HG03442 (cell line): ENCODE data around the gene IGFLR1.

Source experiments
- ATAC-seq: cut with Tn5 transposase; IDR thresholded peaks from one replicate; pipeline ENCODE4 v1.9.1; 2021; ENCODE audit warnings: mild to moderate bottlenecking, moderate library complexity; ENCODE audit not compliant: unreplicated experiment

IGFLR1 gene, protein sequence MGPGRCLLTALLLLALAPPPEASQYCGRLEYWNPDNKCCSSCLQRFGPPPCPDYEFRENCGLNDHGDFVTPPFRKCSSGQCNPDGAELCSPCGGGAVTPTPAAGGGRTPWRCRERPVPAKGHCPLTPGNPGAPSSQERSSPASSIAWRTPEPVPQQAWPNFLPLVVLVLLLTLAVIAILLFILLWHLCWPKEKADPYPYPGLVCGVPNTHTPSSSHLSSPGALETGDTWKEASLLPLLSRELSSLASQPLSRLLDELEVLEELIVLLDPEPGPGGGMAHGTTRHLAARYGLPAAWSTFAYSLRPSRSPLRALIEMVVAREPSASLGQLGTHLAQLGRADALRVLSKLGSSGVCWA

DNA sequence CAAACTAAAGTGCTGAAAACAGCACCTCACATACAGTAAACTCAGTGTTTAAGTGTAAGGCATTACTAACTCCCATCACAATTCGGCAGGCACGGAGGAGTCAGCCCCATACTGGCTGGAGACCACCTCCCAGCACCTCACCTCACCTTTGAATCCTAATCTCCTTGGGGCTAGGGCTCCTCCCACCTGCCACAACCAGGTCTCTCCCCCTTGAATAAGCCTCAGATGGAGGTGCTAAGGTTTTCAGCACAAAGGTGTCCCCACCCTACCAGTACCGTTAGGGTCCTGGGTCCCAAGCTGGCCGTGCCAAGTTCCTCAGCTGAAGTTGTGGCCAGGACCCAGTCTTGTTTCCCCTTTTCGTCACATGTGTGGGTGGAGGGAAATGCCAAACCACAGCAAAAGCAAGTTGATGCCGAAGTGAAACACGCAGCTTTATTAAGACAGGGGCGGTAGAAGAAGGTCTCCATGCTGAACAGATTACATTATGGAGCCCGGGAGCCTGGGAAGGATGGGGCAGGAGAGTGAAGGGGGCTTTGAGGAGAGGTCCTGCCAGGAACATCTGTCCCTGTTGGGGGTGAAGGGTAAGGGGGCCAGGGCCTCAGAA lies at the start of gene IGFLR1:
Gene IGFLR1, minus strand, starts transcription at position 332 of the 604 bp plus-strand sequence. CDS start 1,272 bp downstream, outside the sequence.
- no peak for ATAC-seq

DNA sequence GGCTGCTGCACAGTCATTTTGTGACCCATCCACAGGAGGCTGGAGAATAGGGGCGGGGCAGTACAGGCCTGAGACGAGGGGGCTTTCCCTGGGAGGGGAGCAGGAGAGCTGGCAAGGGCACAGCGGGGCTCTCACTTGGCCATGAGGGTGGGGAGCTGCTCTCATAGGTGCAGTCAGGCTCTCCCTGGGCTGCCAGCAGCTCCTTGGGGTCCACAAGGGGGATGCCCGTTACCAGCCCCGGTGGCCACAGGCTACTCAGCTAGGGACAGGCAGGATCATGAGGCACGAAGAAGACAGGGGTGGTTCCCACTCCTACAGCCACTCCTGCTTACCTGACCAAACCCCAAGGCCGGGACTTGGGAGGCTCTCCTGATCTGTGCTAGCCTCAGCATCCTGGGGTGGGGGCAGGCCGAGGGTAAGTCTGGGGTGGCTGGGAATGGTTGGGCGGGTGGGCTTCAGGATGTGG lies 49.6 kb upstream of the IGFLR1 start:
- no peak for ATAC-seq

DNA sequence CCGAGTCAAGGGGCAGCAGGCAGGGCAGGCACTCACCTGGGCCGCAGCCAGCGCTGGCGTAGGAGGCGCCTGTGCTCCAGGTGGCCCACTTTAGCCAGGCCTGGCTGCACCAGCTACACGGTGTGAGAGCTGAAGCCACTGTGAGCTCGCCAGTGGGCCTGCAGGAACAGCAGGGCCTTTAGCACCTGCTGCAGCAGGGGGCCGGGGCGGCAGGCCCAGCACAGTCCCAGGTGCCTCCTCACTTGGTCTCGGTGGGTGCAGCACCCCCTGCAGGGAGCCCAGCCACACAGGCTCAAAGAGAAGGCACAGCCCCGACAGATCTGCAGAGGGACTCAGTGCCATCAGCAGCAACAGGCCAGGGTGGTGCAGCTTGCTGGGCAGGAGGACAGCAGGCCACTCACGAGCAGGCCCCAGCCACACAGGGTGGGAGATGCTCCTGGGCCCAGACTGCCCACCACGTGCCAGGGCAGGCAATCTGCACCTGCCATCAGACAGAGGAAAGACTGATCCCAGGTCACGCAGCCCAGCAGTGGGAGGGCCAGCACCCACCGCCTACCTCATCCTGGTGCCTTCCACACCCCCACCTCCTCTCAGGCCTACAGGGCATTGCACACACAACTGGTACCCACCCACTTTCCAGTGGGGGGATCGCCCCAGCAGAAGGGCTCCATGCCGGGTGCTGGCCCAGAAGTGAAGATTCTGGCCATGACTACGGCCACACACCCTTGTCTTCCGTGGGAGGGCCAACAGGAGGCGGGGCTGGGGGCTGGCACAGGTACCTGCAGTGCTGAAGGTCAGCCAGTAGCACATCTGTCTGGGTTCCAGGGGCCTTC lies 48.9 kb upstream of the IGFLR1 start:
- no peak for ATAC-seq

DNA sequence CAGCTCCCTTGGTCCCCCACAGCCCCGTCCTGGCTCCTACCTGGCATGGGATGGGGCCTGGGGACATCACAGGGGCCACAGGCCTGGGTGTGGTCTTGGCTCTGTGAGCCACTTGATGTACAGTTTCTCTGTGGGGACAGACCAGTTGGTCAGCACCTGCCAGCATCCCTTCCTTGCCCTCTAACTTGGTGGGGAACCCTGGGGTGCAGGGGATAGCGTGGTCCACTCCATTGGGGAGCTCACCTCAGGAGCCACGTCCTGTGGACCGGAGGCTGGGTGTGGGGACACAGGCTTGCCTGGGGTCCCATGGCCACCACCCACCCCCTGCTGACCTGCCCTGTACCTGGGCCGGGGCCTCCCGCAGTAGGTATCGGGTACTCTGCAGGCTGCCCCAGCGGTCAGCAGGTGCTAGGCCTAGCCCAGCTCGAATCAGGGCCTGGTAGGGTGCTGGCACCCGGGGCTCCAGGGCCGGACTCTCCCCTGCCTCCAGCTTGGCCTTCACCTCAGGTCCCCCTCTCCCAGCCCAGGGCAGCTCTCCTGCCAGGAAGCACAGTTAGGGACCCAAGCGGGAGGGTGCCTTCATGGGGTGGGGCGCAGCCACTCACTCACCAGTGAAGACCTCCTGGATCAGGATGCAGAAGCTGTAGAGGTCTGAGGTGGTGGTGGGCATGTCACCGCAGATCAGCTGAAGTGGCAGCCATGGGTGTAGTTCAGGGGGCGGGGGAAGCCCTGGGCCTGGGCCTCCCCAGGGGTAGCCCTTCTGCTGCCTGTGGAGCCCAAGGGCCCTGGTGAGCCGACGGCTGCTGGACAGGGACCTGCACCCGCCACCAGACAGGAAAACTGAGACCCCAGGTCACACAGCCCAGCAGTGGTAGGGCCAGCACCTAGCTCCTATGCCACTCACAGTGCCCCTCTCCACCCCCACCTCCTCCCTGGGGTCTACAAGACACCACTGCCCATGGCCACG lies 48.0 kb upstream of the IGFLR1 start:
- no peak for ATAC-seq

DNA sequence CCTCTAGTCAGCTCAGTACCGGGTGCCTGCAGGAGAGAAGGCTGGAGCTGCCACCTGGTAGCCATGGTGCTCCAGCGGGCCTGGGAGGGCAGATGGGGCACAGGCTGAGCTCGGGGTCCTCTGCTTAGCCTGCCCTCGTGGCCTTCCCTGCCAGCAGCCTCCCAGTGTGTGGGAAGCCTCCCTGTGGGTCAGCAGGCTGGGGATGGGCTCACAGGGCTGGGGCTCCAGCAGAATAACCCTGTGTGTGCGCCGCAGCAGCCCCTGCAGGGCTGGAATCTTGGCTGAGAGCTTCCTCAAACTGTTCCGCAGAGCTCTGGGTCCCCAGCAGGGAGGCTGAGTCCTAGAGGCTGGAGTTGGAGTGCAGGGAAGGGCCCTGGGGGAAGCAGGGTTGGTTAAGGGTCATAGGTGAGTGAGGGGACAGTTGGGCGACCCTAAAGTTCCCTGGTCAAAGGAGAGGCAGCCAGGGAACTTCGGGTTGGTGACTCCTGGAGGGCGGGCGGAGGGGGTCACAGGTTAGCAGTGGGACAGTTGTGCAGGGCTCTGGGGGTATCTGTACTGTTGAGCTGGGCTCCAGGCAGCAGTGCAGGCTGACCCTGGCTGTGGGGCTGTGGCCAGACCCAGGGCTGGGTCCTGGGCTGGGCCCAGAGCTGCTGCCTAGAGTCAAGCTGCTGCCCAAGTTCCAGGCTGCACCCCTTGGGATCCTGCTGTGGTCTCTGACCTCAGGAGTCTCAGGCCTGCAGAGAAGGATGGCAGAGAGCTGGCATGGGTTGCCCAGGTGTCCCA lies 47.1 kb upstream of the IGFLR1 start:
- ATAC-seq: no peak

DNA sequence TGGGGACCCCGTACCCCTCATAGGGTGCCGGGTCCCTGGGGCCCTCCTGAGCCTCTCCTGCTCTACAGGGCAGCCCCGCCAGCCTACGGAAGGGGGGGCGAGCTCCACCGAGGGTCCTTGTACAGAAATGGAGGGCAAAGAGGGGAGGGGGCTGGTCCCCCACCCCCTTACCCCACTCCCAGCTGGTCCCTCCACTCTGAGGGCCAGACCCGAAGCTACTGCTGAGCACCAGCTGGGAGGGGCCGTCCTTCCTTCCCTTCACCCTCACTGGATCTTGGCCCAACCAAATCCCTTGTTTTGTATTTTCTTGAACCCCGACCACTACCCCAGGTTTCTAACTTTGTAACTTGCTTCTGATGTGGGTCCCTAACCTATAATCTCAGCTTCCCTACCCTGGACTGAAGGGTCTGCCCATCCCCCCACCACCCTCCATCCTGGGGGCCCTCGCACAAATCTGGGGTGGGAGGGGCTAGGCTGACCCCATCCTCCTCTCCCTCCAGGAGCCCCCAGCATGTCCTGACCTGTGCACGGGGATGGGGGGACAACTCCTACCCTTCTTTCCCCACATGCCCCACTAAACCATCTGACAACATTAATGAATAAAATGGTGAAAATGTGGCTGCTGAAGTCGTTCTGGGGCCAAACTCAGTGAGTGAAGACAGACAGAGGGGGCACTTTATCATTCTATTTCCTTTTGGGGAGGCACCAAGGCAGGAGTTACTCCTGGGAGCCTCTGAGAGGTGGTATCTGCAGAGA lies 46.1 kb upstream of the IGFLR1 start:
- ATAC-seq: no peak

DNA sequence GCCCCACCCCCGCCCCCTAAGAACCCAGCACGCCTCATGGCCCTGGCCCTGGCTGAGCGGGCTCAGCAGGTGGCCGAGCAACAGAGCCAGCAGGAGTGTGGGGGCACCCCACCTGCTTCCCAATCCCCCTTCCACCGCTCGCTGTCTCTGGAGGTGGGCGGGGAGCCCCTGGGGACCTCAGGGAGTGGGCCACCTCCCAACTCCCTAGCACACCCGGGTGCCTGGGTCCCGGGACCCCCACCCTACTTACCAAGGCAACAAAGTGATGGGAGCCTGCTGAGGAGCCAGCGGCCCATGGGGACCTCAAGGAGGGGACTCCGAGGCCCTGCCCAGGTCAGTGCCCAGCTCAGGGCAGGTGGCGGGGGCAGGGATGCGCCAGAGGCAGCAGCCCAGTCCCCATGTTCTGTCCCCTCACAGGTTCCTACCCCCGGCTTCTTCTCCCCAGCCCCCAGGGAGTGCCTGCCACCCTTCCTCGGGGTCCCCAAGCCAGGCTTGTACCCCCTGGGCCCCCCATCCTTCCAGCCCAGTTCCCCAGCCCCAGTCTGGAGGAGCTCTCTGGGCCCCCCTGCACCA lies 45.1 kb upstream of the IGFLR1 start:
- ATAC-seq: no peak

DNA sequence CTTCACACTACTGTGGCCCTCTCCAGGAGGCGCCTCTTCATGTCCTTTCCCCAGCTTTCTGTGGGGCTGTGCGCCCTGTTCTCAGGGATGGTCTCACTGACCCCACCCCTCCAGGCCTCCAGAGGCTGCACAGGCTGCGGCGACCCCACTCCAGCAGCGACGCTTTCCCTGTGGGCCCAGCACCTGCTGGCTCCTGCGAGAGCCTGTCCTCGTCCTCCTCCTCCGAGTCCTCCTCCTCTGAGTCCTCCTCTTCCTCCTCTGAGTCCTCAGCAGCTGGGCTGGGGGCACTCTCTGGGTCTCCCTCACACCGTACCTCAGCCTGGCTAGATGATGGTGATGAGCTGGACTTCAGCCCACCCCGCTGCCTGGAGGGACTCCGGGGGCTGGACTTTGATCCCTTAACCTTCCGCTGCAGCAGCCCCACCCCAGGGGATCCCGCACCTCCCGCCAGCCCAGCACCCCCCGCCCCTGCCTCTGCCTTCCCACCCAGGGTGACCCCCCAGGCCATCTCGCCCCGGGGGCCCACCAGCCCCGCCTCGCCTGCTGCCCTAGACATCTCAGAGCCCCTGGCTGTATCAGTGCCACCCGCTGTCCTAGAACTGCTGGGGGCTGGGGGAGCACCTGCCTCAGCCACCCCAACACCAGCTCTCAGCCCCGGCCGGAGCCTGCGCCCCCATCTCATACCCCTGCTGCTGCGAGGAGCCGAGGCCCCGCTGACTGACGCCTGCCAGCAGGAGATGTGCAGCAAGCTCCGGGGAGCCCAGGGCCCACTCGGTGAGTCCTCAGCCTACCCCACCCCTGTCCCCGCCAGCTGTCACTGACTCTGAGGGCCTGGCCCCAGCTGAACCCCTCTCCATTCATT lies 44.3 kb upstream of the IGFLR1 start:
- no peak for ATAC-seq

DNA sequence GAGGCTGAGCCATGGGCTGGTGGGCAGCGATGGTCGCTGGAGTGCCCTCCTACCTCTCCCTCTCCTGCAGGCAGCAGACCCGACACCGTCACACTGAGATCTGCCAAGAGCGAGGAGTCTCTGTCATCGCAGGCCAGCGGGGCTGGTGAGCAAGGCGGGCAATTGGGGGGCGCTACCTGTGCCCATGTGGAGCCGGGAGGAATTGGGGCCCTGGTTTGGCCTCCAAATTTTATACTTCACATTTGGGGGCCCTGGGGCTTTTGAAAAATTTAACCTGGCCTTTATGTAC lies 43.0 kb upstream of the IGFLR1 start:
- ATAC-seq: no peak

DNA sequence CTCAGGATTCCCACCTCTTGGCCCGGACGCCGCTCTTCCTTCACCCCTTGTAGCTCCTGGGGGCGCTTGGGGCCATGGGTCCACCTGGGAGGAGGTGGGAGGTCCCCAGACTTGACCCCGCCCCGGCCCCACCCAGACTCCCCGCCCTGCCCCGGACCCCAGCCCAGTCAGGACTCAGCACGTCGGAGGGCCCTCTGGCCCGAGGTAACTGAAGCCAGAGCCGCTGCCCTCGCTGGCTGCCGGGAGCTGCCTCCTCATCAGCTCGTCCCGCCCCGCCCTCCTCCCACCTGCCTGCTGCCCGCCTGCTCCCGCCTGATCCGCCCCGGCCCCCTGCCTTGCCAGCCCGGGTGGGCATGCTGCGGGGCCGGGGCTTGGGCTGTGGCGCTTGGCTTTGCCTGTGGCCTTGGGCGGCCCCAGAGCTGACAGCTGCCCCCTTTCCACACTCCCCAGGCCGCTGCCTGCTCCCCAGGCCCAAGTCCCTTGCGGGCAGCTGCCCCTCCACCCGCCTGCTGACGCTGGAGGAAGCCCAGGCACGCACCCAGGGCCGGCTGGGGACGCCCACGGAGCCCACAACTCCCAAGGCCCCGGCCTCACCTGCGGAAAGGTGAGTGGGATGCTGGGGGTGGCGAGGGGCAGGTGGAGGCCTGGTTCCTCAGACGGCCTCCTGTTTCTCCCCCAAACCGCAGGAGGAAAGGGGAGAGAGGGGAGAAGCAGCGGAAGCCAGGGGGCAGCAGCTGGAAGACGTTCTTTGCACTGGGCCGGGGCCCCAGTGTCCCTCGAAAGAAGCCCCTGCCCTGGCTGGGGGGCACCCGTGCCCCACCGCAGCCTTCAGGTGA lies 42.5 kb upstream of the IGFLR1 start:
- ATAC-seq: no peak

DNA sequence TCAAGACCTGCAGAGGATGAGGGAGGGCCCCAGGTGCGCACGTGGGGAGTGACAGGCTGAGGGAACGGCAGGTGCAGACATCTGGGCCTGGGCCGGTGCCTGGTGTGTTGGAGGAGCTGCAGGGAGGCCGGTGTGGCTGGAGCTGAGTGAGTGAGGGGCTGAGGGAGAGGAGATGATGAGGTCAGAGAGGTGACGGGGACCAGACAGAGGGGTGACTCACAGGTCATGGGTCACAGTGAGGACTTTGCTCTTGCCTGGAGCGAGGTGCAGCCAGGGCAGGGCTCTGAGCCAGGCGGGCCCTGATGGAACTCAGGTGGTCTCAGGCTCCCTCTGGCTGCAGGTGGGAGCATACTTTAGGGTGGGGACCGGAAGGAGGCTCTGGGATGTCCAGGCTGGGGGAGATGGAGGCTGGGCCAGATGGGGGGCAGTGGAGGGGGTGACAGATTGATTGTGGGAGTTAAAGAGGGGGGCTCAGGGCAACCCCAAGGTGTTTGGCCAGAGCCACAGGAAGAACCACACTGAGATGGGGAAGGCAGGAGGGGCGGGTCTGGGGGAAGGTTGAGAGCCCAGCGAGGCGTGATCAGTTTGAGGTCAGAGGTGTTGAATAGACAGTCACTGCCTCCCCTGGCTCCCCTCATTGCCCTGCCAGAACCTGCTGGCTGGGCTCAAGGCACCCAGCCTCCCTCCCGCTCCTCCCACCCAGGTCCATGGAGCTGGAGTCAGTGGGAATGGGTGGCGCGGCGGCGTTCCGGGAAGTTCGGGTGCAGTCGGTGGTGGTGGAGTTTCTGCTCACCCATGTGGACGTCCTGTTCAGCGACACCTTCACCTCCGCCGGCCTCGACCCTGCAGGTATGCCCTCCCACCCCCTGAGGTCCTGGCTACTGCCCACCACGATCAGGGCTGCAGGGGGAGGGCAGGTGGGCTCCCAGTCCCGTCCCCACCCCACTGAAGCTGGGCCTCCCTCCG lies 41.5 kb upstream of the IGFLR1 start:
- ATAC-seq: no peak

DNA sequence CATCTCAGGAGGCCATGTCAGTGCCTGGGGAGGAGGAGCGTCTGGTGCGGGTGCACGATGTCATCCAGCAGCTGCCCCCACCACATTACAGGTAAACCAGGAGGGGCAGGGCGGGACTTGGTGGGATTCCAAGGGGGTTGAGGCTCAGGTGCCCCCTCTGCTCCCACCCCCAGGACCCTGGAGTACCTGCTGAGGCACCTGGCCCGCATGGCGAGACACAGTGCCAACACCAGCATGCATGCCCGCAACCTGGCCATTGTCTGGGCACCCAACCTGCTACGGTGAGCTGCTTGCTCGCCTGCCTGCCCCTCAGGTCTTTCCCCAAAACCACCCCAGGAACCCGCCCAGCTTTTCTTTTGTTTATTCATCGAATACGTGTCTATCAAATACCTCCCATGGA lies 40.3 kb upstream of the IGFLR1 start:
- no peak for ATAC-seq

DNA sequence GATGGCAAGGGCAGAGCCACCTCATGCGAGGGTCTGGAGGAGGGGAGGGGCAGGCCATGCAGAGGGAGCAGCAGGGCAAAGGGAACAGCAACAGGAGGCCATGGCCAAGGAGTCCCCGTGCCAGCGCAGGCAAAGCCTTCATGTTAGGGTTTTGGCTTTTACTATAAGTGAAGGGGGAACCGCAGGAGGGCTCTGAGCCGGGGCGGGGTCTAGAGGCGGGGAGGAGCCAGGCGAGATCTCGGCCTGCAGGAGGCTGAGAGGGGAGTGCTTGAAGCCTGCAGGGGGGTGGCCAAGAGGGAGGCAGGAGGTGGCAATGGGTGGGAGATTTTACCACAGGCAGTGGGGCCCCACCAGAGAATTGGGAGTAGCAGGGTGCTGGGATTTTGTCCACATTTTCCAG lies 39.4 kb upstream of the IGFLR1 start:
- ATAC-seq: no peak

DNA sequence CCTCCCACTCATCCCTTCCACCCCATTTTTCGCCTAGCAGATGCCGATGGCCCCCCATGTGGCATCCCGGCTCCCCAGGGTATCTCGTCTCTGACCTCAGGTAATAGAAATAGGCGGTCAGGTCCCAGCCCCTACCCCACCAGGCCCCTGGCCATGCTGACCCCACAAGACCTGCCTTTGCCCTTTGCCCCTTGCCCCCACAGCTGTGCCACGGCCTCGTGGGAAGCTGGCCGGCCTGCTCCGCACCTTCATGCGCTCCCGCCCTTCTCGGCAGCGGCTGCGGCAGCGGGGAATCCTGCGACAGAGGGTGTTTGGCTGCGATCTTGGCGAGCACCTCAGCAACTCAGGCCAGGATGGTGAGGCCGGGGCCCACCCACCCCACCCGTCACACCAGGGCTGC lies 38.5 kb upstream of the IGFLR1 start:
- ATAC-seq: no peak

DNA sequence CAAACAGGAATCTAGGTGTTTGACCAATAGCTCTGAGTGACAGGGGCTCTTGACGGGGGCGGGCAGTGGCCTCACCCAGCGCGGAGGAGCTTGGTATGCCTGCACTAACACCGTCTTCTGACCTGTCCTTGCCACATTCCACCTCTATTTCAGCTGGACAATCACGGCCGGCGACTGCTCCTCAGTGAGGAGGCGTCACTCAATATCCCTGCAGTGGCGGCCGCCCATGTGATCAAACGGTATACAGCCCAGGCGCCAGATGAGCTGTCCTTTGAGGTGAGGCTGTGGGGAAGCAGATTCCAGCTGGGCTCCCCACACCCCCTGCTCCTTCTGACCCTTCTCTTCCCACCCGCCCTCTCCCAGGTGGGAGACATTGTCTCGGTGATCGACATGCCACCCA lies 37.8 kb upstream of the IGFLR1 start:
- ATAC-seq: no peak

DNA sequence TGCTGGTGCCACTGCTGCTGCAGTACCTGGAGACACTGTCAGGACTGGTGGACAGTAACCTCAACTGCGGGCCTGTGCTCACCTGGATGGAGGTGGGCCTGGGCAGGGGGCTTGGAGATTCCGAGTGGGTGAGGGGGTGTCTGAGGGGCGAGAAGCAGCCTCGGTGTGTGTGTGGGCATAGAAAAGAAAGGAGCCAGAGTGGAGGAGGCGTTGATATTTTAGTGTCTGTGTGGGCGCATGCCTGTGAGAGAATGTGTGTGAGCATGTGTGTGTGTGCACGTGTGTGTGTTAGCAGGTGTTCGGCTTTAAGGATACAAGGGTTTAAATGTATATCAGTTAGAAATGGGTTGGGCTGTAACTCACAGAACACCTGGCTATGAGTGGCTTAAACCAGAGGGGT lies 36.8 kb upstream of the IGFLR1 start:
- ATAC-seq: no peak
